ENCODE data around the gene BCCIP. TPM values are rescaled to one million over a fixed set of nuclear protein-coding genes. Genes with fewer than 3 reads are reported as not detected.

Gene BCCIP
- total RNA-seq, 1 donor from 2014 or later: 49.2 TPM

- DNase-seq (ENCODE audit: low read depth, low spot score): no peak
Observed at GRCh38 chr10:125797994-125798662, 25.2 kb upstream of the BCCIP start.

DNA sequence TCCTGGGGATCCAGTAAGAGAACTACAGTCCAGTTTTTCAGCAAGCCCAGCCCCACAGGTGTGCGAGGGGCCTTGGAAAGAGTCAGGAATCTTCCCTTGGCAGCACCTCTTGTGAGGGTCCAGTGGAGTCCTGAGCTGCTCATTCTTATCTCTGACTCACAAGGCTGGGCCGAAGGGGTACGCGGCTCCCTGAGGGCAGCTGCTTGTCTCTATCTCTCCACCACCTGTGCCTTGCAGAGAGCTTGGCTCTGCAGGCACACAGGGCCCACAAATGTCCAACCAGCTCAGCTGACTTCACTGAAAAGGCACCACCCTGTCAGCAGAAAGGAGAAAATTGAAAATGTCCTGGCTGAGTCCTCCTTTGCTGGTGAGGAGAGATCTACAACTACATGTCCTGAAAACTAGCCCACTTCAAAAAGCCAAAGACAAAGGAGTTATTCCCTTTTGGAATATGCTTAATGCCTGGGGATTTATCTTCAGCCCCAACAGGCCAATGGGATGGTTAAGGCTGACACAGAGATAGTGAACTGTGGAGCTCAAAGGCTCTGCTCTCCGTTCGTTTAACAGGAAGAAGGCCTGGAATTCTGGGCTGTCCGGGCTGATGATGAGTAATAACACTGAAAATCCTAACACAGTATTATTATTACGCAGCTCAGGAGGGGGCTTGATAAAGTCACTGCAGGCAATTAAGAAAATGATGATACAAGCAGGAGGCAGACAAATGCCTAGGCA is 23.7 kb upstream of the BCCIP start:
- no peak for DNase-seq (ENCODE audit: low read depth, low spot score)

DNA sequence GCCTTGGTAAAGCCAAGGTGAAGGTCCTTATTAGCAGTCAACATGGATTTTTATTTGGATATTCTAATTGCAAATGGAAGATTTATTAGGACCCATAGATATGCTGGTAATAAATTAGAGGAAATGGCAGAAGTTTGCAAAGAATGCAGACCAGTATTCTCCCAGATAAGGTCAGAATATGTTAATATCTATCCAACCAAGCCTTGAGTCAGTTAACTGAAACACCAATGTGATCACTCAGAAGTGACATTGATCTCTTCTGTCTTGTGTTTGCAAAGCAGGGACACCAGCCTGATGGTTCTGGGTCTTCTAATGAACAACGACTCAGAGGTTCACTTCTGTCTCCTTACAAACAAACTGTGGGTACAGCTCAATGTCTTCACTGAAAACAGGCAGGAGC is 21.8 kb upstream of the BCCIP start:
- DNase-seq (ENCODE audit: low read depth, low spot score): no peak

GRCh38 chr10:125802131-125802530 is 21.2 kb upstream of the BCCIP start:
- DNase-seq (ENCODE audit: low read depth, low spot score): no peak

- no peak for DNase-seq (ENCODE audit: low read depth, low spot score)
Observed at GRCh38 chr10:125802739-125803138, 20.6 kb upstream of the BCCIP start.

DNA sequence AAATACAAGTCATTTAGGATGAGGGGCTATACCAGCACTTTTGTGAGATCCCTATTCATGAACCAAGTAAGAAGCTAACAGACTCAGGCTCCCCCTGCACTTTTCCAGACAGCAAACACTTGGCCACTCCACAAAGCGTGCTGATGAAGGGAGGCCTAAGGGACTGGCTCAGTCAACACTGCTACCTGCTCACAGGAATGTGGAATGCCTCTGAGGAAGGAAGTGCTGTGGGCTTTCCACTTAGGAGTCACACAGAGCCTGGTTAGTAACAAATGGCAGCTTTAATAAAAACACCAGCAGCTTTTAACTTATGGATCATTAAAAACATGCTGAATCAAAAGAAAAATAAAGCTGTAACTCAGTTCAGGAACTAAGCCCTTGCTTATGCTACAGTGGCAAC is 15.3 kb upstream of the BCCIP start:
- DNase-seq (ENCODE audit: low read depth, low spot score): no peak

DNA sequence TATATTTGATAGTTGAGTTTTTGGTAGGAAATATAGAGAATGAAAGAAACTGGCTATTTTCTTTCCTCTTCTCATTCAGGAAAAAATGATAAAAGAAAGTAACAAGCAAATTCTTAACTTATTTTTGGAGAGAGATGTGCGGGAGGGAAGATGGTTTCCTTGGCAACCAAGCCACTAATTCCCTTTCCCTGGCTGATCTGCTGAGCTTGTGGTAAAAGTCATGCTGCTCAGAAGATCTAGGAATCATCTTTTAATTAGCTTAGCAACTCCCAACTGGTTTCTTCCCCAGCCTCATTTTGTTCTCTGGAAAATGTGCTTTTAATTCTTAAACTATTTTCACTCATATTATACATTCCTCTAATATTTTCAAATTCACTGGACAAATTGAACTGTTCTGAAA is 12.1 kb upstream of the BCCIP start:
- no peak for DNase-seq (ENCODE audit: low read depth, low spot score)

- DNase-seq (ENCODE audit: low read depth, low spot score): no peak
Observed at GRCh38 chr10:125812128-125812750, 11.1 kb upstream of the BCCIP start.

DNA sequence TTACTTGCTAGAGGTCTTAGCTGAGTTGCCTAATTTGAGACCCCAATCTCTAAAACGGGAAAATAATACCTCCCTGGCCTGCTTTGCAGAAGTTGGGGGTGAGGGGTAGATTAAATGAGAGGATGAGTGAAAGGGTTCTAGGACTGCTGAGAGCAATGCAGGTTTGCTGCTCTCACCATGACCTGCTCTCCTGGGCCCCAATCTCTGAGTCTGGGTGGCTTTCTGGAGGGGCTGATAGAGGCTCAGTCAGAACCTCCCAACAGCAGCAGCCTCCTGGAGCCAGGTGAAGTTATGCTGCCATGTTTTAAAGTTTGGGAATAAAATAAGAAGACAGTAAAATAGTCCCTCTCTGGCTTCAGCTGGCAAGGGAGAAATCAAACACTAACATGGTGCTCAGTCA is 7.6 kb upstream of the BCCIP start:
- DNase-seq (ENCODE audit: low read depth, low spot score): no peak

DNA sequence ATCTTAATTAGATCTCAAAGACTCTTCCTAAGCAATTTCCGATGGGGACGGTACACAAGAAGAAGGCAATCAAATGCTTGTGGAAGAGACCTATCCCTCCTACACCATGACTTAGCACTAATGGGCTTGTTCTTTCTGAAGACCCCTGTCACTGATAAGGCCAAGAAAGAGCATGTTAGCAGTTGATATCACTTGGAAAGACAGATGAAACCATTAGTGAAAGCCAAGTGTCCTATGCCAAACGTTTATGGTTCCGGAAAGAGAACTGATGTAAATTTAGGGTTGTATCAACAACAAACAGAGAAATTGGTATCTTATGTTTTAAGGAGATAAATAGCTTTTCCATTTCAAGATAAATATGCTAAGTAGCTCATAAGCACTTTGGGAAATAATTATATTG is 6.8 kb upstream of the BCCIP start:
- DNase-seq (ENCODE audit: low read depth, low spot score): no peak

- no peak for DNase-seq (ENCODE audit: low read depth, low spot score)
Observed at GRCh38 chr10:125817337-125817946, 5.9 kb upstream of the BCCIP start.

- DNase-seq (ENCODE audit: low read depth, low spot score): no peak
Observed at GRCh38 chr10:125820701-125821100, 2.6 kb upstream of the BCCIP start.

DNA sequence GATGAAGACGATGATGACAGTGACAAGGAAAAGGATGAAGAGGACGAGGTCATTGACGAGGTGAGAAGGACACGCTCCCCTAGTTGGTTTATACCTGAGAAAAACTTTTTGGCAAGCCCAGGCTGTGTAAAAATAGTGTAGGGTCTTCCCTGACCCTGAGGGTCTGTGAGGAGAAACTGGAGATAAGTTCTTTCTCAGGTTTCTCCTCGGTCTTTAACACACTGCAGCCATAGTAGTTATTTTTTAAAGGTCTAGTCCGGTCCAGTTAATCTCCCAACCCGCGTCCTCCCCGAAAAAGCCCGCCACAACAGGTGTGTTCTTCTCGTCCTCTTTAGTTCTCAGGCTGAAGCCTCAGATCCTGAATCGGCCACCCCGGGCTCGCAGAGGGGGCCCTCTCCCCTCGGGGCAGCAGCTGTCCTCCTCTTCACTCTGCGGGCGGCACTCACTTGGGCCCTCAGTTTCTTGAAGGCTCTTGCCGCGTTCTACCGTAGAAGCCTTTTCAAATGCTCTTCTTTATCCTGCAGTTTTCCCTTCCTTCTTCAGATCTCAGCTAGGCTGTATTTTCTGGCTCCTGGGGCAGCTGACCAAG is 411 bp downstream of the BCCIP start:
- no peak for DNase-seq (ENCODE audit: low read depth, low spot score)

GRCh38 chr10:125824736-125825135 is 1.4 kb downstream of the BCCIP start:
- no peak for DNase-seq (ENCODE audit: low read depth, low spot score)

GRCh38 chr10:125827133-125827532 is 3.8 kb downstream of the BCCIP start:
- DNase-seq (ENCODE audit: low read depth, low spot score): no peak

- DNase-seq (ENCODE audit: low read depth, low spot score): no peak
Observed at GRCh38 chr10:125828311-125828710, 5.0 kb downstream of the BCCIP start.

- no peak for DNase-seq (ENCODE audit: low read depth, low spot score)
Observed at GRCh38 chr10:125836746-125837145, 13.4 kb downstream of the BCCIP start.

- no peak for DNase-seq (ENCODE audit: low read depth, low spot score)
Observed at GRCh38 chr10:125838802-125839575, 15.6 kb downstream of the BCCIP start.

GRCh38 chr10:125840406-125840805 is 17.1 kb downstream of the BCCIP start:
- DNase-seq (ENCODE audit: low read depth, low spot score): no peak

DNA sequence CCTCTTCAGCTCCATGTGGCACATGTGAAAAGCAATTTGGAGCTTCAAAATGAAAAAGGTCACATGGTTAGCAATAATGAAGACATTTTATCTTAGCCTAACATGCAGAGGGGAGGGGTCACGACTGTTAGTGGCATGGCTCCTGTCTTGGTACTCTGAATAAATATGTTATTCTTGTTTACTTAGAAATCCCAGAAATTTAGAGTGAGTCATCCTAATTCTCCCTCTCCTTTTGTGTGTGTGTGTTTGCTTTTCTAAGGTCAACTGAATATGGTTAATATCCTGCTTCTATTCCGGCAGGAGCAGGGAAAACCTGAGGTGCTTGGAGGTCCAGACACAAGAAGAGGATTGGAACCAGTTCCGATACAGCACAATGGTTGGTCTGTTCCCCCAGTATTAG is 17.6 kb downstream of the BCCIP start:
- peak; percentile 29 for DNase-seq (ENCODE audit: low read depth, low spot score)
